NCI-H1092 (cell line): ENCODE data around the gene ATP6V0C.

Experiments
- DNase-seq: peaks from one replicate; lab custom pipeline; 2025; lab: John Stamatoyannopoulos, UW

The ATP6V0C gene

GRCh38 chr16:2511128-2511800 is 2.5 kb upstream of the ATP6V0C start:
- DNase-seq, result no peak

- DNase-seq, result no peak
Observed at GRCh38 chr16:2511996-2512734, 1.6 kb upstream of the ATP6V0C start.

GRCh38 chr16:2512735-2513404 is 882 bp upstream of the ATP6V0C start:
- peak; percentile 63 for DNase-seq

- no peak for DNase-seq
Observed at GRCh38 chr16:2514333-2515179, 804 bp downstream of the ATP6V0C start.

GRCh38 chr16:2515180-2515851 is 1.6 kb downstream of the ATP6V0C start:
- no peak for DNase-seq

GRCh38 chr16:2516391-2517240 is 2.9 kb downstream of the ATP6V0C start:
- DNase-seq, result no peak

- DNase-seq, result no peak
Observed at GRCh38 chr16:2517954-2518605, 4.3 kb downstream of the ATP6V0C start.

GRCh38 chr16:2518823-2519710 is 5.3 kb downstream of the ATP6V0C start:
- no peak for DNase-seq

GRCh38 chr16:2519711-2520080 is 5.9 kb downstream of the ATP6V0C start:
- no peak for DNase-seq

GRCh38 chr16:2520097-2520783 is 6.5 kb downstream of the ATP6V0C start, which contains the start of gene AMDHD2:
AMDHD2 (plus strand) TSS chr16:2520371; CDS start chr16:2520459, 88 bp downstream.
- DNase-seq, result peak; percentile 81

- no peak for DNase-seq
Observed at GRCh38 chr16:2520784-2521531, 7.2 kb downstream of the ATP6V0C start.

GRCh38 chr16:2523801-2524231 is 10.1 kb downstream of the ATP6V0C start:
- no peak for DNase-seq

GRCh38 chr16:2524339-2524938 is 10.7 kb downstream of the ATP6V0C start:
- no peak for DNase-seq

- DNase-seq, result no peak
Observed at GRCh38 chr16:2526135-2526534, 12.4 kb downstream of the ATP6V0C start.

GRCh38 chr16:2527071-2527783 is 13.5 kb downstream of the ATP6V0C start:
- DNase-seq, result no peak

- no peak for DNase-seq
Observed at GRCh38 chr16:2527784-2528100, 14.0 kb downstream of the ATP6V0C start.
